Activated CD4-positive, alpha-beta T cell treated with anti-CD3 and anti-CD28 coated beads, Interleukin-2, amount 50 U/mL, for 1 hour (primary cell): Measurements from ENCODE around the gene MEMO1.
"Not testable (repeated sequence)": the region's sequence is repeated elsewhere in the genome, so short reads cannot be mapped to it uniquely, and the experiment has no call there.

Experiments used
- DNase-seq: peaks from one replicate; pipeline ENCODE4 v3.0.0-alpha.2; 2020

Gene MEMO1

DNA sequence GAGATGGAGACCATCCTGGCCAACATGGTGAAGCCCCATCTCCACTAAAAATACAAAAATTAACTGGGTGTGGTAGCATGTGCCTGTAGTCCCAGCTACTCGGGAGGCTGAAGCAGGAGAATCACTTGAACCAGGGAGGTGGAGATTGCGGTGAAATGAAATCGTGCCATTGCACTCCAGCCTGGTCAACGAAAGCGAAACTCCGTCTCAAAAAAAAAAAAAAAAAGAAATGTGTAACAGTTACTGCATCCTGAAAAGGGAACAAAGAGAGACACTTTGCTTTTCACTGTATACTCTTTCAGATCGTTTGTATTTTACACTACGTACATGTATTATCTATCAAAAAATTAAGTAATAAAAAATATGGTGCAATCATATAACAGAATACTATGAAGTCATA is 53.9 kb downstream of the MEMO1 start:
- not testable (repeated sequence) for DNase-seq

DNA sequence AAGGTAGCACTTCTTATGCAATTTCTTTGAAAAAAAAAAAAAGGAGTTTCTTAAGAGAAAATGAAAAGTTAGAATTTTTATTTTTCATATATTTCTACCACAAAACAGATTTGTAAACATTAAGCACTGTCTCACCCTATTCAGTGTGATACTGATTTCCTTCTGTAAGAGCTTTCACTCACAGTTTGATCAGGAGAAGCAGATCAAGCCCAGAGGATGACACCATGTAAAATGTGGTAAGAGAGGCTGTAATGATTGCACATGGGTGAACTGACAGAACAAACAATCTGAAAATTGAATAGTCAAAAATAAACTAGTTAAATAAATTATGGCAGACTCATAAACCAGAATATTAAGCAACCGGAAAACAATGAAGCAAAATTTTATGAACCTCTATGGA is 54.5 kb downstream of the MEMO1 start:
- DNase-seq = no peak

DNA sequence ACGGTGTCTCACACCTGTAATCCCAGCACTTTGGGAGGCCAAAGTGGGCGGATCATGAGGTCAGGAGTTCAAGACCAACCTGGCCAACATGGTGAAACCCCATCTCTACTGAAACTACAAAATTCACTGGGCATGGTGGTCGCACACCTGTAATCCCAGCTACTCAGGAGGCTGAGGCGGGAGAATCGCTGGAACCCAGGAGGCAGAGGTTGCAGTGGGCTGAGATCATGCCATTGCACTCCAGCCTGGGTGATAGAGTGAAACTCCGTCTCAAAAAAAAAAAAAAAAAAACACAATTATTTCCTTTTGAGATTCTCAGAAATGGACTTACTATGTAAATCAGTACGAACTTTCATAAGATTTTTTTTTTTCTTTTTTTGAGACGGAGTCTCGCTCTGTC is 57.7 kb downstream of the MEMO1 start:
- DNase-seq = not testable (repeated sequence)

DNA sequence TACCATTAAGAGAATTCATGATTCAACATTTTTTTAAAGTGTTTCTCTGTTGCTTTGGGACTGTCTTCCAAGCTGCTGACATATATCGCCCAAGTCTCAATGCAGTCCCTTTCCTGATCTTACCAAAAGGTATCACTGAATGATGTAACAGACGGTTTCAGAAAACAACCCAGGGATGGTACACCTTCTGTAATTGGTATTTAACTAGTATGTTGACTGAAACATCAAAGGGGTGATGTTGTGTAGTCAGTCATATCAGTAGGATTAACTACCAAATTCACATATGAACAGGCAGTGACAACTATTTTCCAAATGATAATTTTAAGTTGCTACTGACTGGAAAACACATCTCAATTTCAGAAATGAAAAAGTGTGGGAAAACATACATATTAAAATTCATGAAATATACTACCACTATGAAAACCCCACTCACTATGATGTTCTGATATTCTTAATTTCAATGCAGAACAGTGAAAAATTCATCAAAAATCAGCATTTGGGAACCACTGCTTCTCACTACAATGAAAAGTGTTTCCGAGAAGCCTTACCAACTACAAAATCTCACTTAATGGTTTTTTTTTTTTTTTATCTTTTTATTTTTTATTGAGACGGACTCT is 59.8 kb downstream of the MEMO1 start:
- DNase-seq = no peak

DNA sequence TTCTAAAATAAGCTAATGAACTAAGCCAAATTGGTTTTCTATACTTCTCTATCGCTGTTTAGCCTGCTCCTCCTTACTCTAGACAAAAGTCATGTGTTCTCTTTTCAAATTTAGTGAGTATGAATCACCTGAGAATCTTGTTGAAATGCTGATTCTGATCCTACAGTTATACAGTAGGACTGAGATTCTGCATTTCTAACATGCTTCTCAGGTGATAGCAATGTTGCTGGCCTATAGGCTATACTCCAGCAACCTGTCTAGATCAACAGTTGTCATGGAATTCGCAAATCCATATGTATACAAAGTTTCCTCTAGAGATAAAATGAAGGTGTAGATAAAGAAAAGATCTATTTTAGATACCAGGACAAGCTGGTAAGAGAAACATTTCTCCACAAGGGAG is 62.9 kb downstream of the MEMO1 start:
- DNase-seq = no peak

DNA sequence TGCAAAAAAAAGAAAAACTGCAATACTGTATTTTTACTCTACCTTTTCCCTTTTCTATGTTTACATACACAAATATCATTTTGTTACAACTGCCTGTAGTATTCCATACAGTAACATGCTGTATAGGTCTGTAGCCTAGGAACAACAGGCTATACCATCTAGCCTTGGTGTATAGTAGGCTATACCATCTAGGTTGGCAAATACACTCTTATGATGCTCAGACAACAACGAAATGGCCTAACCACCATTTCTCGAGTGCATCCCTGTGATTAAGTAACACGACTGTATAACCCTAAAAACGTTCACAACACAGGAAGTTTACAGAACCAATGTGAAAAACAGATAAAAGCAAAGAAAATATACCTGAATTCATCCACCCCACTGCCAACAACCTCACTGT is 64.0 kb downstream of the MEMO1 start:
- no peak for DNase-seq

DNA sequence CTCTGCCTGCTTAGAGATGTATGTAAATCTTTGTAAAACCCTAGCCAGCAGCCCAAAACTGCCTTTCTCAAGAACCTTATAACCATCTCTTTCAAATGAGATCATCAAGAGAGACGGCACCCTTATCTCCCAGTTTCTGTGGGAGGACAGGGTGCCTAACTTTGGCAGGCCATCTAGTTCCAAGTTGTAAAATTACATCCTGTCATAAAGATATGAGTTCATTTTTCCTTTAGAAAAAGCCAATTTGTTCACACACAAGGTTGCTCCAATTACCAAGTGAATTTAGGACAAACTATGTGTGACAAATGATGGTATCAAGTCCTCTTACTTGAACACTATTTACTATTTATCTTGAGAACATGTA is 65.3 kb downstream of the MEMO1 start:
- no peak for DNase-seq

DNA sequence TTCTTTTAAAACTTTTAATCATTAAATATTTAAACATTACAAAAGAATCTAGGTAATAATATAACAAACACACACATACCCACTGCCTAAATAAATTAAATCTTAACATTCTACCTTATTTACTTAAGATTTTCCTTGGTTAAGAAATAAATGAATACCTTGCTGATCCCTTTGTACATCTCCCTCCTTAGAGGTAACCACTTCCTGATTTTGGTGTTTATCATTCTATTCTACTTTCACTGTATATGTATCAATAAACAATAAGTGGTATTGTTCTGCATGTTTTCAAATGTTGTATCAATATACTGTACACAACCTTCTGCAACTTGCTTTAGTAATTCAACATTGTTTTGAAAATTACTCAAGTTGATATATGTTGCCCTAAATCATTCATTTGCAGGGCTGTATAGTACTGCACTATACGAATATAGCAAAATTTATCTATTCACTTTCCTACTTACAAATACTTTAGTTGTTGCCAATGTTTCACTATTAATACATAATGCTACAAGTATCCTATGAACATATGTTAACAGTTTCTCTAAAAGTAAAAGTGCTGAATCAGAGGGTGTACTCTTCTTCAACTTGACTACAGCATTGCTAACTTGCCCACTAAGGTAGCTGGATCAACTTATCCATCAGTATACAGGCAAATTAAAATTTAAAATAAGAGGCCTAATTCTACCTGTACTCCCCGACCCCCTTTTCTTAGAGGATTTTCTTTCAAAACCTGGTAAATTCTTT is 65.8 kb downstream of the MEMO1 start:
- DNase-seq = no peak

DNA sequence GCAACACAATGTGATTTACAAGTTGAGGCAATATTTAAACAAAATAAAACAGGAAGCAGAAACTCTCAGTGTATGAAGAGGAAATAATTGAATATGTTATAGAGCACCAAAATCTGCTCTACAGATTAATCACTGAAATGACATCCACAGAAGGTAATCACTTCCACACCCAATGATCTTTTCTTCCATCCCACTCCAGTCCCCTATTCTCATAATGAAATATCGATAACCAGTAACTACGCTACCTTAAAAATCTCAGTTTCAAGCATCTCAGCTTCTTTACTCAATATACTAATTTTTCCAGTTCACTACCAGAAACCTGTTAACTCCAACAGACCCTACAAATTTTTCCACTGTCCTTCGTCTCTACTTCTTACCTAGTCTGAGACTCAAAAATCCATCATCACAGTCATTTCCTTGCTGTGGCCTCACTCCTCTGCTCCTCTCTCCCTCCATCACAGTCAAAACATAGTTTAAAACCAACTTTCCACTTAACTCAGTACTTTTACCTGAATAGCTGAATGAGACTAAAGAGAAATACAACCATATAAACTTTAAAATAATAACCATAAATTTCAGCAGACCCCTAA is 67.1 kb downstream of the MEMO1 start:
- DNase-seq = no peak

DNA sequence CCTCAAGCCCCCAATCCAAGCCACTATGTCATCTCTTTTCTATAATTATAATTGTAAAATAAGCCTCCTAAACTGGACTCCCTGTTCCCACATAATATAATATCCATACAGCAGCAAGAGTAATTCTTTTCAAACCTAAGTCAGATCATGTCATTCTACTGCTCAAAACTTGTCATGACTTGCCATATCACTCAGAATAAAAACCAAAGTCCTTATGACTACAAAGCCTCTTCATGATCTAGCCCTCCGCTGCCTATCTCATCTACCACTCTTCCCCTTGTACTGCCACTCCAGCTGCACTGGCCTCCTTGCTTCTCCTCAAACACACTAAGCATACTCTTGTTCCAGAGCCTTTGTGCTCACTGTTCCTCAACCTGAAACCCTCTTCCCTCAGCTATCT is 69.9 kb downstream of the MEMO1 start:
- DNase-seq = no peak

DNA sequence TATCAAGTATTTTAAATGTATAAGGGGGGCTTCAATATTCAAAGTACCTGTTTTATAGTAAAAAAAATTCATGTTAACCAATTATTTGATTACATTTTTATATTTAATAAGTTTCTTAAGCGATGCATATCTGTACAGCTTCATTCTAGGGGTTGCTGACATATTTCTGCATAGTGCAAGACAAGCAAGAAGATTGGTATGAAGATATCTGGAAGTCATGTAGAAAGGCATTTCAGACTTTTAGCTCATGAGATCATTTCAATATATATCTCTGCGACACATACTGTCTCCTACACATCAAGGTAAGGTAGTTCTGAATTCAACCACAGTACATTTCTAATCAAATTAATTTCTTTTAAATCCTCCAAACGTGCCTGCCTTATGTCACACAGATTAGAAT is 73.1 kb downstream of the MEMO1 start:
- no peak for DNase-seq

DNA sequence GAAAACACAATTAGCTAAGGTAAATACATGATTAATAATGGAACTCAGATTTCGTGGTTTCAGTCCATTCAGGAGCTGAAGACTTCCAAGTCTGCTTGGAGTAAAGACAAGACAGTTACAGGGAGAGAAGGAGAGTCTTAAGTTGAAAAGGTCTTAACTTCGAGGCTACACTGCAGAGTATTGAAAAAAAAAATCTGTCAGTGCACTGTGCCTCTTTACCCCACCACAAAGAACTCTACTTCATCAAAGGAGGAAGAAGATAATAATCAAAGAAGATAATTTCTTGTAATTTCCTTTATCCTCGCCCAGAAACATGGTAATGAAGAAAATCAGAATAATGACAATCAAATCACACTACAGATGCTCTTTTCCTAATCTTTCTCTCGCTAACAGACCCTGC is 75.4 kb downstream of the MEMO1 start:
- DNase-seq = no peak

DNA sequence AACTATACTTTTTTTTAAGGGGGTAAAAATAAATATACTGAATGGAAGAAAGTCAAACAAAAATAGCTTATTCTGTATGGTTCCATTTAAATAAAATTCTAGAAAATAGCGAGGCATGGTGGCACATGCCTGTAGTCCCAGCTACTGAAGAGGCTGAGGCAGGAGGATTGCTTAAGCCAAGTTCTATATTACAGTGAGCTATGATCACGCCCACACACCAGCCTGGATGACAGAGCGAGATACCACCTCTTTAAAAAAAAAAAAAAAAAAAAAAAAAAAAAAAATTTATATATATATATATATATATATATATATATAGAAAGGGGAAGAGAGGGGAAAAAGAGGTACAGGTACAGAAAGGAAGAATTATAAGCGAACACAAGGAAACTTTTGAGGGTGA is 77.7 kb downstream of the MEMO1 start:
- no peak for DNase-seq

DNA sequence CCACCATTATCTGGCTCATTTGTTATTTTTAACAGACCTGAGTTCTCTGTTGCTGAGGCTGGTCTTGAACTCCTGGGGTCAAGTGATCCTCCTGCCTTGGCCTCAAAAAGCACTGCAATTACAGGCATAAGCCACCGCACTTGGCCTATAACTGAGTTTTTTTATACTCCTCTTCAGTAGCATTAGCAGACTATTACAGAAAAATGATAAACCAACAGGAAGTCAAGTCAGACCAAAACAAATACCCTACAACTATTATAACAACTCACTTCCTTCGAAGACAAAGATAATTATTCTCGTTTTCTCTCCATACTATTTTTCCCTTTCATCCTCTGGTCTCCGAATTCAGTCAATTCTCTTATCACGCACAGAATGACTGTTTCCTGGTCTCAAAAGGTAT is 78.2 kb downstream of the MEMO1 start:
- DNase-seq = no peak

DNA sequence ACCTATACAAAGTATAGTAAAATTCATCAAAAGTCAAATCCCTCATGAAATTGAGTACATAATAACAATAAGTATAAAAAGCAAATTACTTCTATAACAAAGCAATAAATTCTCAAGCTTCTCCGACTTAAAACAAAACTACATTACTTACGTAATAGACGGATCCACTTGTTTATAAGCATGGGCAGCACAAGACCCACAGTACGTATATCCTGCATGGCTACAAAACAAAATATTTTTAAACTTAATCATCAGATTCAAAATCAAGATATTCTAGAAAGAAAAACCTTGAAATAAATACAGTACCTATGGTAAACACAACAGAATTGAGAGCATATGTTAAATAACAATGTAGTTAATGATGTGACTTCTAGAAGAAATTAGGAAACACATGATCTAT is 78.9 kb downstream of the MEMO1 start:
- no peak for DNase-seq

DNA sequence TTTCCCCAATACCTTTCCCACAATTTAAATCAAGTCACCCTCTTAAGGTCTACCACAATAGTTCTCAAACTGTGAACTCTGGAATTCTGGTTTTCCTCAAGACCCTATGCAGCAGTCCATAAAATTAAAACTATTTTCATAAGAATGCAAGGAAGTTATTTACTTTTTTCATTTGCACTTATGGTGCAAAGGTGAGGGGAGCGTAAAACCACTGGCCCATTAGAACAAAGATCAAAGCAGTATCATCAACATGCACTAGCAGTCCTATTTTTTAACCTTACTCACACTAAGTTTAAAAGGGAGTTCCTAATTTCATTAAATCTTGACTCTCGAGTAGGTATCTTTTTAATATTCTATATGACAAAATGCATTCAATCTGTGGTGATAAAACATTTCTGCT is 85.3 kb downstream of the MEMO1 start:
- DNase-seq = no peak

DNA sequence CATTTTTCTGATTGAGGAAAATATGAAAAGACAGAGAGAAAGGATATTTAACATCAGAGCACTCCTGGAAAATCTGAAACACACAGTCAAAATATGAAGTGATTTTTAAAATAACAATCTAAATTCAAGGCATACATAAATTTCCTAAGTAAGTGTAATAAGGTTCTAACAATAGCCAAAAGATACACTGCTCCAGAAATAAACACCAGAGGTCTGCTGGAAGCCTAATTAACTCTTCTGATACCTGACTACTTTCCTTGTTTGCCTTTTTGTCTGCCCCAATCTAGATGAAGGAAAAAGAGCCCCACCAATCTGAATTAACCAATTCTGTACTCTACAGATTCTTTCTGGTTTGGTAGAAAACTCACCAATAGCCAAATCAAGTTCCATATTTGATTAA is 87.1 kb downstream of the MEMO1 start:
- DNase-seq = no peak

DNA sequence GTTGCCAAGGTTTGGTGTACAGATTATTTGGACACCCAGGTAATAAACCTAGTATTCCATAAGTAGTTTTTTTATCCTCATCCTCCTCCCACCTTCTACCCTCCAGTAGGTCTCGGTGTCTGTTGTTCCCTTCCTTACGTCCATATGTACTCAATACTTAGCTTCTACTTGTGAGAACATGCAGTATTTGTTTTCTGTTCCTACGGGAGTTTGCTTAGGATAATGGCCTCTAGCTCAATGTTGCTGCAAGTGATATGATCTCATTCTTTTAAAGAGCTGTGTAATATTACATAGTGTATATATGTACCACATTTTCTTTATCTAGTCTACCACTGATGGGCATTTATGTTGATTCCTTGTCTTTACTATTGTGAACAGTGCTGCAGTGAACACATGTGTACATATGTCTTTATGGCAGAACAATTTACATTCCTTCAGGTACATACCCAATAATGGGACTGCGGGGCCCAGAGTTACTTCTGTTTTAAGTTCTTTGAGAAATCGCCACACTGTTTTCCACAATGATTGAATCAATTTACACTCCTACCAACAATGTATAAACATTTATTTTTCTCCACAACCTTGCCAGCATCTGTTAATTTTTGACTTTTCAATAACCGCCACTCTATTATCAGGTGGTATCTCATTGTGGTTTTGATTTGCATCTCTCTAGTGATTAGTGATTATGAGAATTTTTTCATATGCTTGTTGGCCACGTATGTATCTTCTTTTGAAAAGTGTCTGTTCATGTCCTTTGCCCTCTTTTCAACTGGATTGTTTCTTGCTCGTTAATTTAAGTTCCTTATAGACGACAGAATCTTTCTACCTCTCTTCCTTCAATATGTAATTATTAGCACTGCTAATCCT is 88.0 kb downstream of the MEMO1 start:
- no peak for DNase-seq

DNA sequence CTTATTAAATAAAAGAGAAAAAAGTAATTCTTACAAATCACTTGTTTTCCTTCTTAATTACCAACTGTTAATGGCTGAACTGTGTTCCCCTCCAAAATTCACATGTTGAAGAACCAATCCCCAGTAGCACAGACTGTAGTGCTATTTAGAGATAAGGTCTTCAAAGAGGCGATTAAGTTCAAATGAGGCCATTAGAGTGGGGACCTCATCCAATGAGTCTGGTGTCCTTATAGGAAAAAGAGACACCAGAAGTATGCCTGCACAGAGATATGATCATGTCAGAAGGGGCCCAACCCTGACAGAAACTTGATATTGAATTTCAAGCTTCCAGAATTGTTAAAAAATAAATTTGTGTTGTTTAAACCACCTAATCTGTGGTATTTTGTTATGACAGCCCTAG is 89.8 kb downstream of the MEMO1 start:
- DNase-seq = no peak

DNA sequence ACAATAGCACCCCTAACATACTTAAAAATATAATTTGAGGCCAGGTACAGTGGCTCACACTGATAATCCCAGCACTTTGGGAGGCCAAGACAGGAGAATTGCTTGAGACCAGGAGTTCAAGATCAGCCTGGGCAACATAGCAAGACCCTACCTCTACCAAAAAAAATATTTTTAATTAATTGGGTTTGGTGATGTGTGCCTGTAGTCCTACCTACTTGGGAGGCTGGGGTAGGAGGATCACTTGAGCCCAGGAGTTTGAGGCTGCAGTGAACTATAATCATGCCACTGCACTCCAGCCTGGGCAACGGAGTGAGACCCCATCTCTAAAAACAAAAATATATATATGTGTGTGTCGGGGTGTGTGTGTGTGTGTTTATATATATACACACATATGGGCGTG is 91.3 kb downstream of the MEMO1 start:
- no peak for DNase-seq

DNA sequence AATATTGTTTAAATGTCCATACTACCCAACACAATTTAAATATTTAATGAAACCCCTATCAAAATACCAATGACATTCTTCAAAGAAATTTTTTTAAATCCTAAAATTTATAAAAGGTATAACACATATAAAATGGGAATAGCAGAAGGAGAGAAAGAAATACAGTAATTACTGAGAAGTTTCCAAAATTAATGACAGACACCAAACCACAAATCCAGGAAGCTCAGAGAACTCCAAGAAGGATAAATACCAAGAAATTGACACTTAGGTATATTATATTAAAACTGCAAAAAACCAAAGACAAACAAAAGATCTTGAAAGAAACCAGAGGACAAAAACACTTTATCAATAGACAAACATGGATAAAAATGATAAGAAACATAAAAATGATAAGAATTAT is 101.1 kb downstream of the MEMO1 start:
- DNase-seq = no peak

DNA sequence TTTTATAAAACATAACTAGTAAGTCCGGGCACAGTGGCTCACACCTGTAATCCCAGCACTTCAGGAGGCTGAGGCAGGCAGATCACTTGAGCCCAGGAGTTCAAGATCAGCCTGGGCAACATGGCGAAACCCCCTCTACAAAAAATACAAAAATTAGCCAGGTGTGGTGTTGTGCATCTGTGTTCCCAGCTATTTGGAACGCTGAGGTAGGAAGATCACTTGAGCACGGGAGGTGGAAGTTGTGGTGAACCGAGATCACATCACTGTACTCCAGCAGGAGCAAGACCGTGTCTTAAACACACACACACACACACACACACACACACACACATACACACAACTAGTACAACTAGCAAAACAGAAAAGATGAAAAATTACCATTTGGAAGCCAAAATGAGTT is 103.3 kb downstream of the MEMO1 start:
- DNase-seq = not testable (repeated sequence)

DNA sequence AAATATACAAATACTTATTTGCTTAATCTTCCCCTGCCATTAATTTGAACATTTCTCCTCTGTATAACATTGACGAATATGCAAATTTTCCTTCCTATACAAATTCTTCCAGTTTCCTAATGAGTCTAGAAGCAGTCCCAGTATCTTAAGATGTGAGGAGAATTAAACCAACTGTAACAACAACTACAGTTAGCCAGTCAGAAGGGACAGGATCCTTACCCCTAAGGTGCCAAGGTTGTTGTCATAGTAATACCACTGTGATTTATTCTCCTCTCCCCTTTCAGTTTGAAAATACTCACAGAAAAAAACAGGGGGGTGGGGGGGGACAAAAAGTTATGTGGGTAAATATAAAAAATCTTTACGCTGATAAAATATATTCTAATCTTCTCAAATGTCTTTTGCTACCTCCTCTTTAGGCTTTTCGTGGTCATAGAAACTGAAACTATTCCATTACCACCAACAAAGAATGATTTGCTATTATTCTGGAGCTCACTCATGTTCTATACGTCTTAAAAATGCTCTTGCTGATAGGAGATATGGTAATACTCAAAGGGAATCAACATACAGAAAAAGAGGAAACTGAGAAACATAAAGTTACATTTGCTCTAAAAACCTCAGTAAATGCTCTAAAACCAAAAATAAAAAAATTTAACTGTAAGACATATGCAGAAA is 107.6 kb downstream of the MEMO1 start:
- no peak for DNase-seq
